ENCODE results near the gene MYO1B.

Gene MYO1B

GRCh38 chr2:191265311-191266170 lies 20.3 kb downstream of the MYO1B start:
- no peaks in the 10 kb centered on the region for H3K4me1 ChIP-seq (ENCODE audit: low read length)
- no peaks in the 10 kb centered on the region for H4K20me1 ChIP-seq (ENCODE audit: insufficient read depth, low read length)
- H3K4me3 ChIP-seq (ENCODE audit: low read length): no peak overlapping the region
- no peaks in the 10 kb centered on the region for H3K27me3 ChIP-seq (ENCODE audit: low read depth, low read length)
- H3K4me2 ChIP-seq (ENCODE audit: low read length): no peak overlapping the region
- no peaks in the 10 kb centered on the region for H3K36me3 ChIP-seq (replicated peaks; ENCODE audit: low read depth, low read length)
- no peak overlapping the region for H3K27ac ChIP-seq (ENCODE audit: low read length)
- TF ChIP-seq CTCF (IDR thresholded peaks at IDR 0.05; ENCODE audit: low read depth, low read length): no peak
- TF ChIP-seq EZH2phosphoT487 (IDR thresholded peaks at IDR 0.05; ENCODE audit: low read depth): no peak
- H3K9ac ChIP-seq (ENCODE audit: low read length): no peak overlapping the region
- no peaks in the 10 kb centered on the region for H3K9me3 ChIP-seq (ENCODE audit: insufficient read depth, low read length)
- no peaks in the 10 kb centered on the region for H3K79me2 ChIP-seq (ENCODE audit: low read length)
- no peak overlapping the region for H2AFZ ChIP-seq (ENCODE audit: low read depth, low read length)

GRCh38 chr2:191266201-191266600 lies 21.0 kb downstream of the MYO1B start:
- H3K4me1 ChIP-seq (ENCODE audit: low read length): no peaks in the 10 kb centered on the region
- no peak overlapping the region for H3K27ac ChIP-seq (ENCODE audit: low read length)
- H3K79me2 ChIP-seq (ENCODE audit: low read length): no peaks in the 10 kb centered on the region

GRCh38 chr2:191268596-191268995 lies 23.4 kb downstream of the MYO1B start:
- Histone ChIP-seq H3K79me2 (ENCODE audit: low read length) (no peaks in the 10 kb centered on the region), H3K9ac (ENCODE audit: low read length) (no peak overlapping the region), H3K4me2 (ENCODE audit: low read length) (no peak overlapping the region), H3K4me3 (ENCODE audit: low read length) (no peak overlapping the region), H4K20me1 (ENCODE audit: insufficient read depth, low read length) (no peaks in the 10 kb centered on the region), H3K27ac (ENCODE audit: low read length) (no peak overlapping the region), H3K27me3 (ENCODE audit: low read depth, low read length) (no peaks in the 10 kb centered on the region), H2AFZ (ENCODE audit: low read depth, low read length) (no peak overlapping the region), H3K36me3 (replicated peaks; ENCODE audit: low read depth, low read length) (no peaks in the 10 kb centered on the region), H3K9me3 (ENCODE audit: insufficient read depth, low read length) (no peaks in the 10 kb centered on the region; the same call in 1 of the 2 replicates), H3K4me1 (ENCODE audit: low read length) (peaks cover 3% of the 10 kb centered on the region)
- TF ChIP-seq EZH2phosphoT487 (IDR thresholded peaks at IDR 0.05; ENCODE audit: low read depth) (no peak), CTCF (IDR thresholded peaks at IDR 0.05; ENCODE audit: low read depth, low read length) (no peak)

More at GRCh38 chr2:191266201-191266600, 21.0 kb downstream of the MYO1B start:
- Histone ChIP-seq H3K27me3 (ENCODE audit: low read depth, low read length) (no peaks in the 10 kb centered on the region), H3K4me3 (ENCODE audit: low read length) (no peak overlapping the region), H2AFZ (ENCODE audit: low read depth, low read length) (no peak overlapping the region), H3K9me3 (ENCODE audit: insufficient read depth, low read length) (no peaks in the 10 kb centered on the region), H3K36me3 (replicated peaks; ENCODE audit: low read depth, low read length) (no peaks in the 10 kb centered on the region), H3K4me2 (ENCODE audit: low read length) (no peak overlapping the region), H4K20me1 (ENCODE audit: insufficient read depth, low read length) (no peaks in the 10 kb centered on the region), H3K9ac (ENCODE audit: low read length) (no peak overlapping the region)
- TF ChIP-seq CTCF (IDR thresholded peaks at IDR 0.05; ENCODE audit: low read depth, low read length): no peak
- TF ChIP-seq EZH2phosphoT487 (IDR thresholded peaks at IDR 0.05; ENCODE audit: low read depth): no peak

GRCh38 chr2:191270306-191271161 lies 25.3 kb downstream of the MYO1B start:
- no peak overlapping the region for H2AFZ ChIP-seq (ENCODE audit: low read depth, low read length)
- H3K9ac ChIP-seq (ENCODE audit: low read length): no peak overlapping the region
- H3K4me2 ChIP-seq (ENCODE audit: low read length): no peak overlapping the region
- H3K36me3 ChIP-seq (replicated peaks; ENCODE audit: low read depth, low read length): no peaks in the 10 kb centered on the region
- TF ChIP-seq CTCF (IDR thresholded peaks at IDR 0.05; ENCODE audit: low read depth, low read length) (no peak), EZH2phosphoT487 (IDR thresholded peaks at IDR 0.05; ENCODE audit: low read depth) (no peak)
- no peaks in the 10 kb centered on the region; the same call in 1 of the 2 replicates for H3K9me3 ChIP-seq (ENCODE audit: insufficient read depth, low read length)
- H3K79me2 ChIP-seq (ENCODE audit: low read length): no peaks in the 10 kb centered on the region
- no peak overlapping the region for H3K4me3 ChIP-seq (ENCODE audit: low read length)
- peaks cover 23% of the 10 kb centered on the region for H3K4me1 ChIP-seq (ENCODE audit: low read length)
- H3K27me3 ChIP-seq (ENCODE audit: low read depth, low read length): no peaks in the 10 kb centered on the region
- H4K20me1 ChIP-seq (ENCODE audit: insufficient read depth, low read length): no peaks in the 10 kb centered on the region
- H3K27ac ChIP-seq (ENCODE audit: low read length): no peak overlapping the region

Data from OCI-LY3 (cell line).